Measurements from ENCODE around the gene VSTM2B. TPM values are rescaled to one million over a fixed set of nuclear protein-coding genes. Genes with fewer than 3 reads are reported as not detected.
A peak's percentile ranks its signal among the peaks of the same experiment; 100 is the strongest.

Gene VSTM2B
- total and polyA plus RNA-seq, 2 of the 4 experiments (the other 2 are of a cell fraction) = not detected

- in situ Hi-C loops (cut with MboI; ENCODE audit: low sequenced_read_pairs) = no loop called here
- H2AFZ ChIP-seq (replicated peaks; ENCODE audit: low read length, poor library complexity) = no peak overlapping the region
- dilution Hi-C loops (cut with HindIII; ENCODE audit: low sequenced_read_pairs, unreplicated experiment) = no loop called here
- no peak for TF ChIP-seq ELK1 (IDR thresholded peaks at IDR 0.05; ENCODE audit: borderline replicate concordance, low read depth, low read length)
- TF ChIP-seq FOS (IDR thresholded peaks at IDR 0.05; ENCODE audit: low read depth, low read length) = peak; percentile 55; the same call in 1 of the 2 replicates
- TF ChIP-seq MAFK (IDR thresholded peaks at IDR 0.05; ENCODE audit: low read depth, low read length) = no peak
- TF ChIP-seq NFE2L2 (IDR thresholded peaks at IDR 0.05; ENCODE audit: low read depth, low read length) = no peak
- H3K4me3 ChIP-seq (ENCODE audit: insufficient read depth, low read depth, low read length) = no peak overlapping the region
- H2BK5ac ChIP-seq (ENCODE audit: low read depth, low read length, poor library complexity, severe bottlenecking) = no peak overlapping the region
- H4K8ac ChIP-seq (ENCODE audit: low read depth in 2 of 2, low read length in 2 of 2) = no peak overlapping the region
- no peak overlapping the region for H4K91ac ChIP-seq (ENCODE audit: insufficient read depth, low read depth, low read length)
- ChIA-PET CTCF (no interaction called here), POLR2A (ENCODE audit: unreplicated experiment) (no interaction called here)
- intact Hi-C loops (cut with micrococcal nuclease) = no loop called here
- BruUV-seq (replicated peaks) = no TSS peak
- no peaks in the 10 kb centered on the region for H3K79me1 ChIP-seq (ENCODE audit: low read depth in 1 of 2, low read length in 2 of 2)
- peak; percentile 48 for DNase-seq
- no peak overlapping the region for H2BK120ac ChIP-seq (ENCODE audit: low read depth, low read length)
- no peak overlapping the region for H4K5ac ChIP-seq (ENCODE audit: low read depth, low read length)
- H3K27ac ChIP-seq (ENCODE audit: insufficient read depth, low read length) = no peak overlapping the region
- no peak overlapping the region for H2AK5ac ChIP-seq (ENCODE audit: low read depth, low read length)
- no peaks in the 10 kb centered on the region for H4K20me1 ChIP-seq (ENCODE audit: insufficient read depth, low read length)
- H3K4ac ChIP-seq (ENCODE audit: low read depth, low read length) = no peak overlapping the region
- peak; percentile 40; the same call in 1 of the 2 replicates for ATAC-seq (ENCODE audit: low read depth)
- H3K9ac ChIP-seq (ENCODE audit: low read depth, low read length) = no peak overlapping the region
- H3K9me1 ChIP-seq (ENCODE audit: insufficient read depth, low read length) = no peaks in the 10 kb centered on the region
- no peak overlapping the region for H2AK9ac ChIP-seq (replicated peaks; ENCODE audit: low read depth, low read length, poor library complexity)
- no peaks in the 10 kb centered on the region for H3K27me3 ChIP-seq (ENCODE audit: control insufficient read depth, insufficient read depth, low read length)
- H2BK20ac ChIP-seq (ENCODE audit: low read depth, low read length) = no peak overlapping the region
- no peak overlapping the region for H3K23ac ChIP-seq (ENCODE audit: low read depth, low read length)
- WGBS, 2 experiments (ENCODE audit: extremely low coverage in 2 of 2, insufficient read length in 1 of 2) = no CpG with 5 or more reads among the region's 1 CpG
- no peaks in the 10 kb centered on the region for H3K36me3 ChIP-seq (ENCODE audit: control insufficient read depth, insufficient read depth, low read length)
- H3K56ac ChIP-seq (ENCODE audit: extremely low read depth, insufficient read depth, low read length) = no peak overlapping the region
- H3K14ac ChIP-seq (replicated peaks; ENCODE audit: low read depth, low read length) = no peak overlapping the region
- H3K4me2 ChIP-seq (ENCODE audit: low read depth, low read length) = no peak overlapping the region
- H3K18ac ChIP-seq (ENCODE audit: low read depth, low read length) = no peak overlapping the region
- H3K9me3 ChIP-seq (ENCODE audit: control insufficient read depth, insufficient read depth, low read length) = no peaks in the 10 kb centered on the region
- no peaks in the 10 kb centered on the region for H3K4me1 ChIP-seq (ENCODE audit: control insufficient read depth, insufficient read depth, low read length)
- H2BK15ac ChIP-seq (ENCODE audit: low read depth, low read length) = no peak overlapping the region
Measured at GRCh38 chr19:29583196-29583999, 57.6 kb downstream of the VSTM2B start.

Measured in IMR-90 (cell line).